NCI-H2029 treated with DMSO at 0.1 percent for 48 hours (cell line): ENCODE data around the gene SLC16A4.
"Not testable (repeated sequence)": the region's sequence is repeated elsewhere in the genome, so short reads cannot be mapped to it uniquely, and the experiment has no call there.

Source experiments
- DNase-seq: peaks from one replicate; lab custom pipeline; 2025; lab: John Stamatoyannopoulos, UW

The SLC16A4 gene

GRCh38 chr1:110390692-110391245 lies at the start of gene SLC16A4:
Gene SLC16A4 (minus strand): TSS chr1:110391026. CDS start chr1:110389323, 1,703 bp downstream.
- DNase-seq: no peak

GRCh38 chr1:110439873-110440272 lies 49.0 kb upstream of the SLC16A4 start:
- DNase-seq: not testable (repeated sequence)

GRCh38 chr1:110438893-110439292 lies 48.1 kb upstream of the SLC16A4 start:
- no peak for DNase-seq

- not testable (repeated sequence) for DNase-seq
Observed at GRCh38 chr1:110437645-110438299, 46.9 kb upstream of the SLC16A4 start.

GRCh38 chr1:110436635-110437034 lies 45.8 kb upstream of the SLC16A4 start:
- DNase-seq: no peak

GRCh38 chr1:110434946-110435345 lies 44.1 kb upstream of the SLC16A4 start:
- no peak for DNase-seq

GRCh38 chr1:110433803-110434202 lies 43.0 kb upstream of the SLC16A4 start:
- no peak for DNase-seq

- no peak for DNase-seq
Observed at GRCh38 chr1:110433213-110433612, 42.4 kb upstream of the SLC16A4 start.

- DNase-seq: no peak
Observed at GRCh38 chr1:110430901-110431300, 40.1 kb upstream of the SLC16A4 start.

GRCh38 chr1:110430366-110430765 lies 39.5 kb upstream of the SLC16A4 start:
- DNase-seq: no peak

- no peak for DNase-seq
Observed at GRCh38 chr1:110428946-110429345, 38.1 kb upstream of the SLC16A4 start.

- DNase-seq: no peak
Observed at GRCh38 chr1:110426854-110427253, 36.0 kb upstream of the SLC16A4 start.

- no peak for DNase-seq
Observed at GRCh38 chr1:110425612-110426152, 34.9 kb upstream of the SLC16A4 start.

- DNase-seq: no peak
Observed at GRCh38 chr1:110424699-110425611, 34.1 kb upstream of the SLC16A4 start.

GRCh38 chr1:110420874-110421793 lies 30.3 kb upstream of the SLC16A4 start:
- no peak for DNase-seq

- DNase-seq: no peak
Observed at GRCh38 chr1:110420023-110420662, 29.3 kb upstream of the SLC16A4 start.

- DNase-seq: no peak
Observed at GRCh38 chr1:110418729-110419128, 27.9 kb upstream of the SLC16A4 start.

- not testable (repeated sequence) for DNase-seq
Observed at GRCh38 chr1:110413045-110413444, 22.2 kb upstream of the SLC16A4 start.

GRCh38 chr1:110412576-110412975 lies 21.8 kb upstream of the SLC16A4 start:
- DNase-seq: no peak

- no peak for DNase-seq
Observed at GRCh38 chr1:110411173-110411735, 20.4 kb upstream of the SLC16A4 start.

GRCh38 chr1:110409316-110409715 lies 18.5 kb upstream of the SLC16A4 start:
- no peak for DNase-seq
